GM23248 (cell line): Measurements from ENCODE around the gene BICD1.

Experiments used
- EZH2 ChIP-seq: fragments of 200-600 bp; sonication (generic); IDR thresholded peaks from 2 replicates; pipeline ENCODE4 v1.6.1; 2018; ENCODE audit warnings: antibody characterized with exemption, mild to moderate bottlenecking; ENCODE audit not compliant: insufficient read depth, poor library complexity, severe bottlenecking
- EZH2phosphoT487 ChIP-seq: fragments of 200-600 bp; sonication (generic); IDR thresholded peaks from 2 replicates; pipeline ENCODE4 v1.6.1; 2018; ENCODE audit warnings: antibody characterized with exemption, moderate library complexity, mild to moderate bottlenecking, low read depth; ENCODE audit not compliant: insufficient read depth

DNA sequence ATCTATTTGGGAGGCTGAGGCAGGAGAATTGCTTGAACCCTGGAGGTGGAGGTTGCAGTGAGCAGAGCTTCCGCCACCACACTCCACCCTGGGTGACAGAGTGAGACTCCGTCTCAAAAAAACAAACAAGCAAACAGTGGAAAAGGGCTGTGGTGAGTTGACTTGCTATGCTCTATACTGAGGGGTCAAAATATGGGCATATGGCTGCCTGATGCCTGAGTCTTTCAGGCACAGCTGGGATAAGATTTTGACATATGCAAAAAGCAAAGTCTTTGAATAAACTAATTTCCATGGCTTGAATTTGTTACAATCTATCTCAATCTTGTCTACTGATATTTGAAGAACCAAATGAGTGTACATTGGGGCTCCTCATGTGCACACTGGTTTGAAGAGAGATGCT is 40.4 kb upstream of the BICD1 start:
- TF ChIP-seq EZH2 (no peak), EZH2phosphoT487 (no peak)
